K562 (cell line): ENCODE results near the gene SPIRE1.

Experiments used
- CTCF ChIP-seq, 3 experiments: IDR thresholded peaks in 2 of 3; conservative IDR thresholded peaks in 1 of 3; 2 replicates each; pipeline ENCODE4 v1.5.1; 2011 to 2012; ENCODE audit warnings: low read length in 3 of 3, mild to moderate bottlenecking in 3 of 3, control low read depth in 2 of 3, improper control_type of control experiment in 1 of 3, inconsistent platforms in 1 of 3, low read depth in 1 of 3, mixed read lengths in 1 of 3, moderate library complexity in 1 of 3; ENCODE audit not compliant: insufficient read depth in 2 of 3
- EGR1 ChIP-seq: fragments of 450-650 bp; conservative IDR thresholded peaks from 2 replicates; pipeline ENCODE4 v1.6.1; 2017; ENCODE audit warnings: mild to moderate bottlenecking
- EP300 ChIP-seq: IDR thresholded peaks from 2 replicates; pipeline ENCODE4 v1.6.1; 2012; ENCODE audit warnings: low read length, improper control_type of control experiment
- MXI1 ChIP-seq: IDR thresholded peaks from 2 replicates; pipeline ENCODE4 v1.6.1; 2011; ENCODE audit warnings: low read depth, mild to moderate bottlenecking, improper control_type of control experiment, low read length
- PHB2 ChIP-seq: fragments of 450-650 bp; IDR thresholded peaks from 2 replicates; pipeline ENCODE4 v1.6.1; 2017; ENCODE audit warnings: low read depth
- POLR2AphosphoS5 ChIP-seq: IDR thresholded peaks from 2 replicates; pipeline ENCODE4 v1.6.1; 2011; ENCODE audit warnings: mild to moderate bottlenecking, low read depth, low read length, moderate library complexity; ENCODE audit not compliant: control insufficient read depth, insufficient read depth
- TBP ChIP-seq: optimal IDR thresholded peaks from 2 replicates; pipeline ENCODE3; 2011; ENCODE audit warnings: low read depth, low read length, improper control_type of control experiment
- TCF7 ChIP-seq: sonication (generic); IDR thresholded peaks from 2 replicates; pipeline ENCODE4 v1.6.1; 2016; ENCODE audit warnings: antibody characterized with exemption, borderline replicate concordance
- XRCC5 ChIP-seq: fragments of 200-400 bp; formaldehyde crosslinking; IDR thresholded peaks from 2 replicates; pipeline ENCODE4 v1.6.1; 2017; ENCODE audit warnings: low read depth, mild to moderate bottlenecking, low read length
- ZBTB33 ChIP-seq: sonication (generic); formaldehyde crosslinking; IDR thresholded peaks from 2 replicates; pipeline ENCODE4 v1.8.1; 2023; ENCODE audit warnings: mild to moderate bottlenecking, missing genetic modification reagents
- ZBTB7A ChIP-seq: IDR thresholded peaks from 2 replicates; pipeline ENCODE4 v1.6.1; 2011; ENCODE audit warnings: low read depth, mild to moderate bottlenecking, low read length, moderate library complexity, borderline replicate concordance; ENCODE audit not compliant: control insufficient read depth
- ZSCAN29 ChIP-seq: fragments of 450-650 bp; IDR thresholded peaks from 2 replicates; pipeline ENCODE4 v1.6.1; 2017
- TF ChIP-seq, protein P1 (sequence below), 2 experiments: fragments of 450-650 bp in 1 of 2; IDR thresholded peaks; 2 replicates each; pipeline ENCODE4 v1.6.1; 2011 to 2017; ENCODE audit warnings: low read depth in 2 of 2, antibody characterized with exemption in 1 of 2, borderline replicate concordance in 1 of 2, low read length in 1 of 2, mild to moderate bottlenecking in 1 of 2, mixed read lengths in 1 of 2; ENCODE audit not compliant: control insufficient read depth in 1 of 2
- TF ChIP-seq, protein P2 (sequence below): fragments of 450-650 bp; conservative IDR thresholded peaks from 2 replicates; pipeline ENCODE4 v1.6.1; 2016; ENCODE audit warnings: missing genetic modification characterization, low read depth, mild to moderate bottlenecking, control low read depth, missing compliant biosample characterization

DNA sequence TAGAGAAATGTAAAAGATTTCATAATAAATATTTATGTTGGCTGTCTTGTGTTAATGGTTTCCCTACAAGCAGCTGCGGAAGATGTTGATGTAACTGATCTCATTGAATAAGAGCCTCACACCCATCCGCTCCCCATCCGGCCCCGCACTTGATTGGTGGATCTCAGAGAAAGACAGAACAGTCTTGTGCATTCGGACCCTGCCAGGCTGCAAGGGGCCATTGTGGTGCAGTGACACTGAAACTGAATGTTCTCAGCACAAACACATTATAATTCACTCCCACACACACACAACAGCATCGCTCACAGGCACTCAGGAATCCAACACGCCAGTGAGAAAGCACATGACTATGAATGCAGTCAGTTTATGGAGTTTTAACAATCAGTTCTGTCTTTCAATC, 202.4 kb downstream of the SPIRE1 start:
- TF ChIP-seq EGR1 (no peak), TBP (no peak), TCF7 (no peak), EP300 (no peak), ZBTB33 (CRISPR knock-in tag) (no peak), ZSCAN29 (no peak), PHB2 (no peak), ZBTB7A (no peak), XRCC5 (no peak), CTCF (IDR thresholded peaks at IDR 0.05 in 2 of 3, conservative IDR thresholded peaks at IDR 0.05 in 1 of 3; ENCODE audit: insufficient read depth in 2 of 3, low read depth in 1 of 3, low read length in 3 of 3) (no peak), POLR2AphosphoS5 (no peak), MXI1 (no peak)
- TF ChIP-seq, protein P1, sequence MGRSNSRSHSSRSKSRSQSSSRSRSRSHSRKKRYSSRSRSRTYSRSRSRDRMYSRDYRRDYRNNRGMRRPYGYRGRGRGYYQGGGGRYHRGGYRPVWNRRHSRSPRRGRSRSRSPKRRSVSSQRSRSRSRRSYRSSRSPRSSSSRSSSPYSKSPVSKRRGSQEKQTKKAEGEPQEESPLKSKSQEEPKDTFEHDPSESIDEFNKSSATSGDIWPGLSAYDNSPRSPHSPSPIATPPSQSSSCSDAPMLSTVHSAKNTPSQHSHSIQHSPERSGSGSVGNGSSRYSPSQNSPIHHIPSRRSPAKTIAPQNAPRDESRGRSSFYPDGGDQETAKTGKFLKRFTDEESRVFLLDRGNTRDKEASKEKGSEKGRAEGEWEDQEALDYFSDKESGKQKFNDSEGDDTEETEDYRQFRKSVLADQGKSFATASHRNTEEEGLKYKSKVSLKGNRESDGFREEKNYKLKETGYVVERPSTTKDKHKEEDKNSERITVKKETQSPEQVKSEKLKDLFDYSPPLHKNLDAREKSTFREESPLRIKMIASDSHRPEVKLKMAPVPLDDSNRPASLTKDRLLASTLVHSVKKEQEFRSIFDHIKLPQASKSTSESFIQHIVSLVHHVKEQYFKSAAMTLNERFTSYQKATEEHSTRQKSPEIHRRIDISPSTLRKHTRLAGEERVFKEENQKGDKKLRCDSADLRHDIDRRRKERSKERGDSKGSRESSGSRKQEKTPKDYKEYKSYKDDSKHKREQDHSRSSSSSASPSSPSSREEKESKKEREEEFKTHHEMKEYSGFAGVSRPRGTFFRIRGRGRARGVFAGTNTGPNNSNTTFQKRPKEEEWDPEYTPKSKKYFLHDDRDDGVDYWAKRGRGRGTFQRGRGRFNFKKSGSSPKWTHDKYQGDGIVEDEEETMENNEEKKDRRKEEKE (IDR thresholded peaks at IDR 0.05; ENCODE audit: borderline replicate concordance in 1 of 2, control insufficient read depth in 1 of 2, low read depth in 2 of 2, low read length in 1 of 2) = no peak
- TF ChIP-seq, protein P2, sequence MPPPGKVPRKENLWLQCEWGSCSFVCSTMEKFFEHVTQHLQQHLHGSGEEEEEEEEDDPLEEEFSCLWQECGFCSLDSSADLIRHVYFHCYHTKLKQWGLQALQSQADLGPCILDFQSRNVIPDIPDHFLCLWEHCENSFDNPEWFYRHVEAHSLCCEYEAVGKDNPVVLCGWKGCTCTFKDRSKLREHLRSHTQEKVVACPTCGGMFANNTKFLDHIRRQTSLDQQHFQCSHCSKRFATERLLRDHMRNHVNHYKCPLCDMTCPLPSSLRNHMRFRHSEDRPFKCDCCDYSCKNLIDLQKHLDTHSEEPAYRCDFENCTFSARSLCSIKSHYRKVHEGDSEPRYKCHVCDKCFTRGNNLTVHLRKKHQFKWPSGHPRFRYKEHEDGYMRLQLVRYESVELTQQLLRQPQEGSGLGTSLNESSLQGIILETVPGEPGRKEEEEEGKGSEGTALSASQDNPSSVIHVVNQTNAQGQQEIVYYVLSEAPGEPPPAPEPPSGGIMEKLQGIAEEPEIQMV (tag) = no peak
